CMK (cell line): ENCODE results near the gene ARL3.

Source experiments
- DNase-seq: peaks from one replicate; pipeline ENCODE4 v3.0.0-alpha.2; 2010; ENCODE audit warnings: low read depth

The ARL3 gene

GRCh38 chr10:102650655-102651454, 63.3 kb downstream of the ARL3 start:
- DNase-seq = no peak

DNA sequence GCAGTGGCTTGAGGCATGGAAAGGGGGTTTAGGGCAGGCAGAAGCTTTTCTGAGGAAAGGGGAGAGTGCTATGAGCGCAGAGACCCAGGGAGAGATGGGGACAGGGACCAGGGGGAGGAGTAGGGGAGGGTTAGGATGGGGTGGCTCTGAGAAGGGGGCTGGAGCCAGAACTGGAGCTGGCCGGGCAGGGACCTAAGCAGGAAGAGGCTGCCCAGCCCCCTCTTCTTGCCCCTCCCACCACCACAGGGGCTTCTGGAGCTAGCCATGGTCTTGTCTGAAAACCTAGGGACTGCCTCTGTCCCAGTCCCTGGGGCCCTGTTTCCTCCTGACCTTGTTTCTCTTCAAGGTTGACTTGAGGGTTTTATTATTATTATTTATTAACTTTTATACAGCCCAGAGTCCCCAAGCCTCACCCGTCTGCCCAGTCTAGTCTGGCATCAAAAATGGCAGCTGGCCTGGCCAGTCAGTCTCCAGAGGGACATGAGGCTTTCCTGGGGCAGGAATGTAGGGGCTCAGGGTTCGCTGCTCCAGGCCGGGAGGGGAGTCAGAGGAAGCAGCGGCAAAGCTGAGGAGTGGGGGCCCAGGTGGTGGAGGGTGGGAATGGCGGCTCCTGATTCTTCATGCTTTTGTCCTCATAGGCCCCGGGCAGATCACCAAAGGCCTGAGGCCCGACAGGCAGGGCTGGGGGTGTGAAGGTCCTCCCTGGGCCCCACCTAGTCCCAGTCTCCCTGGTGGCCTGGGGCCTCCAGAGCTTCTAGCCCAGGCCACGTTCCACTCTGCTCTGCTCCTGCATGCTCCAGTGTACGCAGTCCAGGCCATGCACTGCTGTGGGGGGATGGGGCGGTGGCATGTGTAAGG, 64.2 kb downstream of the ARL3 start:
- DNase-seq = no peak

DNA sequence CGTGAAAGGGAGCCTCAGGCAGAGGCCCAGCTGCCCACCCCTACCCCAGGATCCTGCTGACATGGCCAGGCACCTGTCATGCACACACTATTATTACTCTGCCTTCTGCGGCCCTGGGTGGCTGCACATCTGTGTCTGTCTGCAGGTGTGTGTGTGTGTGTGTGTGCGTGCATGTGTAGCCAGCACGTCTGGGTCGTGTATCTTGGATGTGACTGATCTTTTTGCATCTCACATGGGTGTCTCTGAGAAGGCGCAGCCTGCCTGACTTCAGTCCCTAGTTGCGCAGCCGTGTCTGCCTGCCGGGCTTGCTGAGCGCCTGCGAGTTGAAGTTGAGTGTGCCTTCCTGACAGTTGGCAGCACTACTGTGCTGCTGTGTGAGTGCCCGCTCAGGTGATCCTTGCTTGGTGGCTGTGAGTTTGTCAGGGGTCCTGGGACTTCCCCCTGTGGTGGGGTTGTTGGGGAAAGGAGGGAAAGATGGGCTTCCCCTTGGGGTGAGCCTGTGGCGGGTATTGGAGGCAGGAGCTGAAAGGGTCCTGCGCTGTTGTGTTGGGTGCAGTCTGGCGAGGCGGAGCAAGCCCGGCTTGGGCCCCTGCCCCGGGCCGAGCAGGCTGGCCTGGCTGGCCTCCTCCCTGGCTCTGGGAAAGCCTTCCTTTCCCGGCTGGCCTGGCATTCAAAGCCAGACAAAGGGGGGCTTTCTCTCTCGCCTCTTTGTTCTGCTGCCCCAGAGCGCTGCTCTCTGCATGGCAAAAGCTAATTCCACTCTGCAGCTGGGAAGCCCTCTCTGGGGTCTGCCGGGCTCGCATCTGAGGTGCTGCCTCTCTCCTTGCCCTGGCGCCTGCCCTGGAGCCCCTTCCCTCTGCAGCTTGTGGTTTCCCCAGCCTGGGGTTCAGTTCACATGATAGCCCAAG, 65.1 kb downstream of the ARL3 start:
- no peak for DNase-seq

DNA sequence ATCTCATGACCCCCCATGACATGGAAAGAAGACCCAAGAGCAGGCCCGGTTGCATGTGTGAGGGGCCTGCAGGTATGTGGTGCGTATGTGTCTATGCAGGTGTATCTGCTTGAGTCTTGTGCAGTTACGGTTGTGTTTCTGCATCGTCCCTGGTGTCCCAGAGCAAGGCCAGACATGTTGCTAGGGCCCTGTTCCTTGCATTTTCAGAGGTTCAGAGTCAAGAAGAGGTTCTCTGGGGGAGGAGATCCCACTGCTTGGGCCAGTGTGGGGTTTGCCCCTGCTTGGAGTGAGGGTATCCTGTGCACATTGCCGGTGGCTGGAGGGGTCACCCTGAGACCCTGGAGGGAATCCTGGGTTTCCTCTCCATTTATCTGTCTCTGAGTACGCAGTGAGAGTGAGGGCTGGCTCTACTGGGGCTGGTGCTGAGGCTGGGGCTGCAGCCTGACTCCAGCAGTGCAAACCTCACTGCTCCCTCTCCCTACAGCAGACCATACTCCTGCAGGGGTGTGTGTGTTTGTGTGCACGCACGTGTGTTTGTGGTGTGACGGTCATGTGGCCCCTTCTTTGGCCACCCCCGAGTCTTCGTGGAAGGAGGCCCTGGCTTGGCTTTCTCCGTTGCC, 65.8 kb downstream of the ARL3 start:
- no peak for DNase-seq

GRCh38 chr10:102647443-102648268, 66.5 kb downstream of the ARL3 start:
- DNase-seq = no peak

DNA sequence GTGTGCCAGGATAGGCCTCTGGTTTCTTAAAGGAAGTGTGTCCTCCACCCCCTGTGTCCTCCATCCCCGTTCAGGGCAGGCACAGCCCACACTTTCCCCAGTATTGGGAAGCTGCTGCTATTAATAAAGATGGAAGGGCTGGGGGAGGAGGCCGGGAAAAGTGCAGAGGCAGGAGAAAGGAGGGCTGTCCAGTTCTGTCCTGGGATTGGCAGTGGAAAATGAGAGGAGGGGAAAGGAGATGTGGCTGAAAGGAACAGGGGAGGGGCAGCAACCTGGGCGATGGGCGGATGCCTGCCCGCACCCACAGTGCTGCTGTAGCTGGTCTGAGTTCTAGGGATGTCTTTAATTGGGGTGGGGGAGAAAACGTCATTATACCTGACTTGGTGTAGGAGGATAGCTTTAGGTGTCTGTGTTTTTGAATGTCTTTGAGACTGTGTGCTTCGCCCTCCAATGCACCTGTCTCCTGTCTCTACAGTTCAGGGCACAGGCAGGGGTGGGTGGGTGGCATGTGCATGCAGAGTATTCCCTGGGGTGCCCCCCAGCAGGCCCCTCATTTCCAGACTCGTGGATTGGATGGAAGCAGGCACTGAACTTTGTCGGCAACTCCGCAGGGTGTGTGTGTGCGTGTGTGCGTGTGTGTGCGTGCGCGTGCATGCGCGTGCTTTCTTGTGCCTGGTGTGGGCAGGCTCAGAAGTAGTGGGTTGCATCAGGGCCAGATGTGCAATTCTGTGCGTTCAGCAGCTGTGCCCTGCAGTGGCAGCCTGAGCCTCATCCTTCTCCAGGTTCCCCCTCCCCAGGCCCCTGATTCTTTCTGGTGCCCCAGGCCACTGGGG, 67.4 kb downstream of the ARL3 start:
- no peak for DNase-seq

GRCh38 chr10:102645741-102646609, 68.2 kb downstream of the ARL3 start:
- DNase-seq = peak; percentile 84

DNA sequence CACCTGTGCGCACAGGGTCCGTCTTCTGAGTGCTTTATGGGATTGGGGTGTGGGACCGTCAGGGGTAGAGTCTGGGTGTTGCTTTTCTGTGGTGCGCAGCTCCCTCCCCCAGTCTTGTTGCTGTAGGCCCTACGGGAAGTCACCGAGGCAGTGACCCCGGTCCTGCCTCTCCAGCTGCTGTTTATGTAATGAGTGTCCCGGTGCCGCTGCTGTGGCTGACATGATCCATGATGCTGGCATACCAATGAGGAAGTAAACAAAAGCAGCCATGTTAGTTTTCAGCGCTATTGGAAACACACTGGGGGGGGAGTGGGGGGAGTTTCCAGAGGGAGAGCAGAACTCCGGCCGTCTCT, 68.8 kb downstream of the ARL3 start:
- DNase-seq = no peak

DNA sequence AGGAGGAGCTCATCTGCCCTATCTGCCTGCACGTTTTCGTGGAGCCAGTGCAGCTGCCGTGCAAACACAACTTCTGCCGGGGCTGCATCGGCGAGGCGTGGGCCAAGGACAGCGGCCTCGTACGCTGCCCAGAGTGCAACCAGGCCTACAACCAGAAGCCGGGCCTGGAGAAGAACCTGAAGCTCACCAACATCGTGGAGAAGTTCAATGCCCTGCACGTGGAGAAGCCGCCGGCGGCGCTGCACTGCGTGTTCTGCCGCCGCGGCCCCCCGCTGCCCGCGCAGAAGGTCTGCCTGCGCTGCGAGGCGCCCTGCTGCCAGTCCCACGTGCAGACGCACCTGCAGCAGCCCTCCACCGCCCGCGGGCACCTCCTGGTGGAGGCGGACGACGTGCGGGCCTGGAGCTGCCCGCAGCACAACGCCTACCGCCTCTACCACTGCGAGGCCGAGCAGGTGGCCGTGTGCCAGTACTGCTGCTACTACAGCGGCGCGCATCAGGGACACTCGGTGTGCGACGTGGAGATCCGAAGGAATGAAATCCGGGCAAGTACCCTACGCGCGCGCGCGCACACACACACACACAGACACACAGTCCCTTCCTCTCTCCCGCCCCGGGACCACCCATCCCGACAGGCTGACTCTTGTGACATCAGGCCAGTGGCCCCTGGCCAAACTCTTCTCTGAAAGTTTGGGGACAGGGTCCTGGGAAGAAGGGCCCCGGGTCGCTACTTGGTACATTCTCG, 69.4 kb downstream of the ARL3 start:
- DNase-seq = no peak

GRCh38 chr10:102644066-102644645, 70.0 kb downstream of the ARL3 start, which contains the start of gene TRIM8:
Gene TRIM8, plus strand, starts transcription at chr10:102644479. Its CDS starts 139 bp downstream, at chr10:102644618.
- no peak for DNase-seq

GRCh38 chr10:102643336-102644065, 70.7 kb downstream of the ARL3 start:
- no peak for DNase-seq

DNA sequence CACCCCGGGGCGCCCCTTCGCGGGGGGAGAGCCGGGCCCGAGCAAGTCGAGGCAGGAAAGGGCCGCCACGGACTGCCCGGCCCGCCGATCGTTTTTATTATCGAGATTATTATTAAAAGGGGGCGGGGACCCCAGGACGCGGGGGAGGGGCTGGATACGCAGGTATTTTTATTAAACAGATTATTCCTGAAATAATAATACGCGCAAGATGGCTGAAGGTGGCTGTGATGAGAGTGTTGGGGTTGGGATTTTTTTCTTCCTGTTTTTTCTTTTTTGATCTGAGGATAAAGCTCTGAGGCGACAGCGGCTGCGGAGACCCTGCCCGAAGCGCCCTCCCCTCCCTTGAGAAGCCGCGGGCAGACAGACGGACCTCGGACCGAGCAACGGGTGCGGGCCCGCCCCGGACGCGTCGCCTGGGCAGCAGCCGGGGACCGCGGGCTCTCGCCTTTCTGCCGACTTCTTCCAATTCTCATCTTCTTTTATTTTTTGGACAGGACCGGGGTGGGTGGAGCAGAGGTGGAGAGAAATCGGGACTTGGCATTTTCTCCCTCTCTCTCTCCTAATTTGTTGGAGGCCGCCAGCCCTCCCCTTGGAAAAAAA, 71.4 kb downstream of the ARL3 start:
- no peak for DNase-seq

- DNase-seq = peak; percentile 97
Observed at GRCh38 chr10:102641880-102642735, 72.1 kb downstream of the ARL3 start.

GRCh38 chr10:102641402-102641801, 72.8 kb downstream of the ARL3 start:
- DNase-seq = no peak

- DNase-seq = no peak
Observed at GRCh38 chr10:102639537-102639936, 74.7 kb downstream of the ARL3 start.

DNA sequence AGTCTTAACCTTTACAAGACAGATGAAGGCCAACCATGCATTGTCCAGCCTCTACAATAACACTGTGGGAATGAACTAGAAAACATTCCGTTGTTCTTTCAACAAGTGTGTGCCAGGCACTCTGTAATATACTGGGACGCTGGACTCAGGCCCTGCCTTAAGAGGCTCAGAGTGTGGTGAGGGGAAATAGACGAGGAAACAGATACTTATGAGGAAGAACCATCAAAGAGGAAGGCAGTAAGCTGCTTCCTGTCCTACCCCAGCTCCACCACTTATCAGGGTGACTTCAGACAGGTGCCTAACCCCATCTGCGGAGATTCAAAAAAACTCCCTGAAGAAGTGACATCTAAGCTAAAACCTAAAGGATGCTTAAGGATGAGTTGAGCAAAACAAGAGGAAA, 78.8 kb downstream of the ARL3 start:
- no peak for DNase-seq
